HG03066 (cell line): Measurements from ENCODE around the gene CCDC74B.
"Not testable (repeated sequence)": the region's sequence is repeated elsewhere in the genome, so short reads cannot be mapped to it uniquely, and the experiment has no call there.

ENCODE experiments used
- ATAC-seq: cut with Tn5 transposase; IDR thresholded peaks from one replicate; pipeline ENCODE4 v1.9.1; 2021; ENCODE audit warnings: low read depth; ENCODE audit not compliant: unreplicated experiment

The CCDC74B gene

GRCh38 chr2:130120924-130121323, 24.0 kb downstream of the CCDC74B start:
- ATAC-seq, result not testable (repeated sequence)

GRCh38 chr2:130102597-130103363, 42.1 kb downstream of the CCDC74B start:
- not testable (repeated sequence) for ATAC-seq
